ENCODE results near the gene FOCAD. TPM values are rescaled to one million over a fixed set of nuclear protein-coding genes. Genes with fewer than 3 reads are reported as not detected.

FOCAD gene
- total RNA-seq, 1 donor, result 45.6 TPM

DNA sequence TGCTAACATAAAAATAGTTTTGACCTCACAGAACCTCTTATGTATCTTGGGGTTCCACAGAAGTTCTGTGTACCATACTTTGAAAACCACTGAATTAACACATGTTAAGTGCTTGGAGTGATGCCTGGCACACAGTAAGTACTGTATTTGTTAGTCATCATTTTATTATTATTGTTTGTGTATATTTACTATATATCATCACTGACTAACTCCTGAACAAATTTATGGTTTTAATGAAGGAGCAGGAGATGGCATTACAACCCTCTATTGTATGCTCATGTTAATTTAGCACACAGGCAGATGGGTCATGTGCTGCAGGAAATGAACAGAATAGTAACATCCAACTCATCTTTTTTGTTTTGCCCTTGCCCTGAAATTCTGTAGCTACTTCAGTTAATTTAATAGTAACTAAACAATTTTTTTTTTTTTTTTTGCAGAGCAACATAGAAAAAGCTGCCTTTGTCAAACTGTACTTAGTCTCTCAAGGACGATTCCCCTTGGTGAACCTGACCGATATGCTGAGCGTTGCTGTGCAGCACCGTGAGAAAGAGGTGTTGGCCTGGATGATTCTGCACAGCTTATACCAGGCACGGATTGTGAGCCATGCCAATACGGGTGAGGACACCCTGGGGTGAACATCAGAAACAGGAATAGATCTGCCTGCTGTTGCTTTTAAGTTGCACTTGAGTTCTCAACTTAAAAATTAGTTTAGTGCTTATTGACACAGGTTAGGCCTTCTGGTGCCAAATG is 302.0 kb downstream of the FOCAD start:
- Histone ChIP-seq H3K4me3 (ENCODE audit: insufficient read depth, low read length) (no peak overlapping the region), H3K9me3 (ENCODE audit: low read depth, low read length) (no peaks in the 10 kb centered on the region), H3K36me3 (ENCODE audit: insufficient read depth, low read length) (peaks cover 12% of the 10 kb centered on the region), H4K20me1 (ENCODE audit: insufficient read depth, low read length) (no peaks in the 10 kb centered on the region), H3K27ac (ENCODE audit: low read depth, low read length) (no peak overlapping the region), H3K27me3 (ENCODE audit: insufficient read depth, low read length) (no peaks in the 10 kb centered on the region), H2AFZ (ENCODE audit: low read length) (no peak overlapping the region), H3K4me1 (ENCODE audit: insufficient read depth, low read length) (peaks cover 22% of the 10 kb centered on the region), H3K79me2 (ENCODE audit: insufficient read depth, low read length) (no peaks in the 10 kb centered on the region), H3K4me2 (ENCODE audit: insufficient read depth, low read length) (no peak overlapping the region)
- TF ChIP-seq, protein P1, sequence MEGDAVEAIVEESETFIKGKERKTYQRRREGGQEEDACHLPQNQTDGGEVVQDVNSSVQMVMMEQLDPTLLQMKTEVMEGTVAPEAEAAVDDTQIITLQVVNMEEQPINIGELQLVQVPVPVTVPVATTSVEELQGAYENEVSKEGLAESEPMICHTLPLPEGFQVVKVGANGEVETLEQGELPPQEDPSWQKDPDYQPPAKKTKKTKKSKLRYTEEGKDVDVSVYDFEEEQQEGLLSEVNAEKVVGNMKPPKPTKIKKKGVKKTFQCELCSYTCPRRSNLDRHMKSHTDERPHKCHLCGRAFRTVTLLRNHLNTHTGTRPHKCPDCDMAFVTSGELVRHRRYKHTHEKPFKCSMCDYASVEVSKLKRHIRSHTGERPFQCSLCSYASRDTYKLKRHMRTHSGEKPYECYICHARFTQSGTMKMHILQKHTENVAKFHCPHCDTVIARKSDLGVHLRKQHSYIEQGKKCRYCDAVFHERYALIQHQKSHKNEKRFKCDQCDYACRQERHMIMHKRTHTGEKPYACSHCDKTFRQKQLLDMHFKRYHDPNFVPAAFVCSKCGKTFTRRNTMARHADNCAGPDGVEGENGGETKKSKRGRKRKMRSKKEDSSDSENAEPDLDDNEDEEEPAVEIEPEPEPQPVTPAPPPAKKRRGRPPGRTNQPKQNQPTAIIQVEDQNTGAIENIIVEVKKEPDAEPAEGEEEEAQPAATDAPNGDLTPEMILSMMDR (IDR thresholded peaks at IDR 0.05; ENCODE audit: extremely low read depth, low read depth, low read length), result no peak
- DNase-seq (ENCODE audit: insufficient read length, low spot score, missing footprints), result no peak

DNA sequence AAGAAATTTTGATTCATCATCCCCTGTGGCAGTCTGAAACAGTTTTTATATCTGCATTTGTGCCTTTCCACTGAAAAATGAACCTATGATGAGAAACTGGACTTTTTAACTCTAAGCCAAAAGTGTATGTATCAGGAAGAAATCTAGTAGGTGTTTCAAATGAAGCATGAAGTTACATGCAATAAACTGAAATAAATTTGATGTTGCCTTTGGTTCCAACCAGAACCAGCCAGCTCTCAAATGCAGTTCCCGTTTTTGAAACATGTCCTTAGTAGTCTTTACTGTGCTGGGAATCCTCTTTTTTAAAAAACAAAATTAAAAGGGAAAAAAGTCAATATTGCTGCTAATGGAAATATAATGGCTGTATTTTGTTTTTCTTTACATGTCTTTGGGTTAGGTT is 303.5 kb downstream of the FOCAD start:
- peaks cover 8% of the 10 kb centered on the region for H3K4me1 ChIP-seq (ENCODE audit: insufficient read depth, low read length)
- H3K79me2 ChIP-seq (ENCODE audit: insufficient read depth, low read length), result no peaks in the 10 kb centered on the region
- H3K27me3 ChIP-seq (ENCODE audit: insufficient read depth, low read length), result no peaks in the 10 kb centered on the region
- no peaks in the 10 kb centered on the region for H3K9me3 ChIP-seq (ENCODE audit: low read depth, low read length)
- H4K20me1 ChIP-seq (ENCODE audit: insufficient read depth, low read length), result no peaks in the 10 kb centered on the region
- H2AFZ ChIP-seq (ENCODE audit: low read length), result no peak overlapping the region
- TF ChIP-seq, protein P1 (IDR thresholded peaks at IDR 0.05; ENCODE audit: extremely low read depth, low read depth, low read length), result no peak
- peaks cover 18% of the 10 kb centered on the region for H3K36me3 ChIP-seq (ENCODE audit: insufficient read depth, low read length)
- H3K27ac ChIP-seq (ENCODE audit: low read depth, low read length), result no peak overlapping the region
- H3K4me3 ChIP-seq (ENCODE audit: insufficient read depth, low read length), result no peak overlapping the region
- H3K4me2 ChIP-seq (ENCODE audit: insufficient read depth, low read length), result no peak overlapping the region
- DNase-seq (ENCODE audit: insufficient read length, low spot score, missing footprints), result no peak

DNA sequence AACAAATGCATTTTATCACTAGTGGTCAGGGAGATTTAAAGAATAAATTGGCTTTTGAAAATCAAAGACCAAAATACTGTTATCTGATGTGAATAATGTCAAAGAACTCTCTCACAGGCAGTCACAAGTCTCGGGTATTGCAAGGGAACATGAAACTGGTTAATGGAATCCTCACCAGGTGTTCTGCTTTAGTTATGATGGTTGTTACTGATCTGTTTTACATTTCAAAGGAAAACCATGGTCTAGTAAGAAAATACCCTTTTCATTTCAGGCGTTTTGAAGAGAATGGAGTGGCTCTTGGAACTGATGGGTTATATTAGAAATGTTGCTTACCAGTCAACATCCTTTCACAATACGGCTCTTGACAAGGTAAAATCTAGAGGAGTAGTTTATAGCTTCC is 304.0 kb downstream of the FOCAD start:
- no peaks in the 10 kb centered on the region for H3K79me2 ChIP-seq (ENCODE audit: insufficient read depth, low read length)
- no peak overlapping the region for H2AFZ ChIP-seq (ENCODE audit: low read length)
- no peaks in the 10 kb centered on the region for H4K20me1 ChIP-seq (ENCODE audit: insufficient read depth, low read length)
- H3K27ac ChIP-seq (ENCODE audit: low read depth, low read length), result no peak overlapping the region
- H3K9me3 ChIP-seq (ENCODE audit: low read depth, low read length), result no peaks in the 10 kb centered on the region
- no peak overlapping the region for H3K4me2 ChIP-seq (ENCODE audit: insufficient read depth, low read length)
- TF ChIP-seq, protein P1 (IDR thresholded peaks at IDR 0.05; ENCODE audit: extremely low read depth, low read depth, low read length), result no peak
- H3K4me3 ChIP-seq (ENCODE audit: insufficient read depth, low read length), result no peak overlapping the region
- peaks cover 8% of the 10 kb centered on the region for H3K4me1 ChIP-seq (ENCODE audit: insufficient read depth, low read length)
- H3K36me3 ChIP-seq (ENCODE audit: insufficient read depth, low read length), result peaks cover 18% of the 10 kb centered on the region
- no peak for DNase-seq (ENCODE audit: insufficient read length, low spot score, missing footprints)
- H3K27me3 ChIP-seq (ENCODE audit: insufficient read depth, low read length), result no peaks in the 10 kb centered on the region

DNA sequence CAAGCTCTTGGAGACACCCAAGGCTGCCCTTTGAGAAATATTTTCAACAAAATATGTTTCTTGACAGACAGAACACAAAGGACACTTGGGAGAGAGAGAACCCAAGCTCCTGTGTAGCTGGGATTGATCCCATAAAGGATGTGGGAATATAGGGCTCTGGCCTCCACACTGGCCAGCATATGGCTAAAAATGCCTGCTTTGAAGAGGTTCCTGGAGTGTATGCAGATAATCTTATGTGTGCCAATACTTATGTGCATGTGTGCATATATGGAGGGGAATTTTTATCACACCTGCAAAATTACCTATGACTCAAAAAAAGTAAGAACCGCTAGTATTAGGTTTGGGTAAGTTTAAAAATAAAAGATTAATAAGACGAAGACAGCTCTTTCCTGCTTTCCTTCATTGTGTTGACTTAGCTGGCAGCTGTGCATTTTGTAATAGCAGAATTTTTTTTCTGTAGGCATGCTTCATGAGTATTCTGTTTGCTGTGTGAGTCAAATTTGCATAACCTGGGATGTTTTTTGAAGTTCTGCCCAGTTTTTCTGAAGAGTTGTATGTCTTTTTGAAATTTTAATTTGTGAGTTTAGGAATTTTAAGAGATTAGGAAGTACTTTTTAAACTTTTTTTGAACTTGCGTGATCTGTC is 304.7 kb downstream of the FOCAD start:
- no peaks in the 10 kb centered on the region for H4K20me1 ChIP-seq (ENCODE audit: insufficient read depth, low read length)
- no peaks in the 10 kb centered on the region for H3K79me2 ChIP-seq (ENCODE audit: insufficient read depth, low read length)
- no peak overlapping the region for H2AFZ ChIP-seq (ENCODE audit: low read length)
- H3K27me3 ChIP-seq (ENCODE audit: insufficient read depth, low read length), result no peaks in the 10 kb centered on the region
- DNase-seq (ENCODE audit: insufficient read length, low spot score, missing footprints), result peak; percentile 8
- no peaks in the 10 kb centered on the region for H3K9me3 ChIP-seq (ENCODE audit: low read depth, low read length)
- peak overlapping the region; percentile 2 for H3K4me2 ChIP-seq (ENCODE audit: insufficient read depth, low read length)
- peaks cover 8% of the 10 kb centered on the region for H3K4me1 ChIP-seq (ENCODE audit: insufficient read depth, low read length)
- H3K27ac ChIP-seq (ENCODE audit: low read depth, low read length), result no peak overlapping the region
- TF ChIP-seq, protein P1 (IDR thresholded peaks at IDR 0.05; ENCODE audit: extremely low read depth, low read depth, low read length), result no peak
- no peak overlapping the region for H3K4me3 ChIP-seq (ENCODE audit: insufficient read depth, low read length)
- peaks cover 18% of the 10 kb centered on the region for H3K36me3 ChIP-seq (ENCODE audit: insufficient read depth, low read length)
